Lower lobe of right lung (tissue), 2 donors: ENCODE measurements around the gene IPO11. TPM values are rescaled to one million over a fixed set of nuclear protein-coding genes. Genes with fewer than 3 reads are reported as not detected.

Experiments used
- ATAC-seq, 2 donors: fragments of 200-7000 bp; cut with Tn5 transposase; one replicate each; pipeline ENCODE4 v1.9.1; 2020 to 2022; ENCODE audit warnings: mild to moderate bottlenecking in 2 of 2, moderate library complexity in 2 of 2
- DNase-seq: peaks from one replicate; pipeline ENCODE4 v3.0.0-alpha.2; 2020
- H3K27ac ChIP-seq: fragments of 200-600 bp; one replicate; pipeline ENCODE4 v1.8.0; 2022
- H3K27me3 ChIP-seq: fragments of 200-600 bp; one replicate; pipeline ENCODE4 v1.8.0; 2022; ENCODE audit warnings: low read depth
- H3K36me3 ChIP-seq: fragments of 200-600 bp; one replicate; pipeline ENCODE4 v1.8.0; 2022; ENCODE audit warnings: mild to moderate bottlenecking
- H3K4me1 ChIP-seq: fragments of 200-600 bp; one replicate; pipeline ENCODE4 v1.8.0; 2022
- H3K4me3 ChIP-seq: fragments of 200-600 bp; one replicate; pipeline ENCODE4 v1.8.0; 2022; ENCODE audit warnings: mild to moderate bottlenecking
- H3K9me3 ChIP-seq: fragments of 200-600 bp; one replicate; pipeline ENCODE4 v1.8.0; 2022
- intact Hi-C: fragments of 100-400 bp; cut with DNase I; formaldehyde crosslinking; loops from one replicate; pipeline ENCODE4 v1.11.0; 2022
- total RNA-seq: library from RNA; stranded (reverse); fragmentation: NEBNext Ultra II Directional; extraction: Animal tissue kit (Norgen Biotek cat#: 25700); gene quantifications from one replicate; pipeline ENCODE4 v1.2.1, GENCODE V29; 2021
- TF ChIP-seq, protein P1 (sequence below): fragments of 200-600 bp; IDR thresholded peaks from one replicate; pipeline ENCODE4 v1.8.0; 2022; ENCODE audit warnings: antibody characterized with exemption, mild to moderate bottlenecking
- donor health status: DM: no; HTN: yes; CAD: no; lungs with severe emphysema.

The IPO11 gene
- total RNA-seq, 1 donor from 2014 or later = 30.4 TPM

DNA sequence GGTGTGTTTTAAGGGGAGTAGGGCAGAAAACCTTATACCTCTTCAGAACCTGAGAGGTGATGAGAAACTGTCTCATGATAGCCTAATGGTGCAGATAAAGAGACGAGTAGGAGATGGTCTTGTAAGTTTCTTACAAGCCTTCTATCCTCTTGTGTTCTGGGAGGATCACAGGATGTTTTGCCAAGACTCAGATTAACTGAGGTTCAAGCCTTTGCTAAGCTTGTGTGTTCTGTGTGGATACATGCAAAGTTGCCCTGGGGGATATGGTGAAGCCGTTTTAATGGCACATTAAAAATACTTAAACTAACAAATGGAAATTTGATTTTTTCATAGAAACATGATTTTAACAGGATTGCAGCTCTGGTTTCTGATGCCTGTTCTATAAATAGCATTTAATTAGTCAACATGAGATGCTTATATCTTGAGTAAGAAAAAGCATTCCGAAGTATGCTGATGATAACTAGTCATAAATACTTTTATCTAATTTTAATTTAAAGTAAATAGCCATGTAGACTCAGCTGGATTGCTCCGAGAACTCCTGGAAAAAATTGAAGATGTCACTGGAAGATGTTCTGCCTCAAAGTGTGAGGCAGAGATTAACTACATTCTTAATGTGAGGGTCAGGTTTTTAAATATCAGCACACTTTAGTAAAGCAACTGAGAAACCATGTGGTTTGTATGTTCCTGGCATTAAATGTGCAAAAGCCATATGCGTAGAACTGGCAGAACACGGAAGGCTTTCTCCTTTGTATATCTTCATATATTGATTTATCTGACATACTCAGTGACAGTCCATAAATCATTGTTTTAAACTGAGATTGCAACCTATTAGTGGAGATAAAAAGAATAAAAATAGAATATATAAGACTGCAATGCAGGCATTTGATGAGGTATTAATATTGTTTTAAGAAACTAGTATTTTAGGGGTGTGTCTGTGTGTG lies 53.7 kb downstream of the IPO11 start:
- intact Hi-C loops = no loop called here
- no peaks in the 10 kb centered on the region for H3K9me3 ChIP-seq

DNA sequence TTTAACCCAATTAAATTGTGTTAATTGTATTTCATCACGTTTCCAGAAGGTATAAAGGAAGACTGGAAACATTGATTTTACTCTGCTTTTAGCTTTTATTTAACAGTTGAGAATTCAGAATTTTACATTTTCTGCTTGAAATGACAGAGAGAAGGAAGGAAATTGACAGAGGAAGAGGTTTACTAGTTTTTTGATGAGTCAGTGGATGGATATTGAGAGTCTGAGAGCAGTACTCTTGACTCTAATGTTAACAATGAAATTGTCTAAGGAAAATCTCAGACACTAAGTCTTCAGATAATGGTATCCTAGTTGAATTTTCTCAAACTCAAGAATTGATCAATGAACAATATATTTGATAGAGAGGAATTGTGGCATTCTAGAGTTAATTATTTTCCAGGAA lies 60.6 kb downstream of the IPO11 start:
- no peak for ATAC-seq
- H3K27ac ChIP-seq = no peak overlapping the region
- no peaks in the 10 kb centered on the region for H3K27me3 ChIP-seq
- peaks cover 25% of the 10 kb centered on the region for H3K36me3 ChIP-seq
- no peak for DNase-seq
- intact Hi-C loops = no loop called here
- no peaks in the 10 kb centered on the region for H3K9me3 ChIP-seq
- TF ChIP-seq, protein P1, sequence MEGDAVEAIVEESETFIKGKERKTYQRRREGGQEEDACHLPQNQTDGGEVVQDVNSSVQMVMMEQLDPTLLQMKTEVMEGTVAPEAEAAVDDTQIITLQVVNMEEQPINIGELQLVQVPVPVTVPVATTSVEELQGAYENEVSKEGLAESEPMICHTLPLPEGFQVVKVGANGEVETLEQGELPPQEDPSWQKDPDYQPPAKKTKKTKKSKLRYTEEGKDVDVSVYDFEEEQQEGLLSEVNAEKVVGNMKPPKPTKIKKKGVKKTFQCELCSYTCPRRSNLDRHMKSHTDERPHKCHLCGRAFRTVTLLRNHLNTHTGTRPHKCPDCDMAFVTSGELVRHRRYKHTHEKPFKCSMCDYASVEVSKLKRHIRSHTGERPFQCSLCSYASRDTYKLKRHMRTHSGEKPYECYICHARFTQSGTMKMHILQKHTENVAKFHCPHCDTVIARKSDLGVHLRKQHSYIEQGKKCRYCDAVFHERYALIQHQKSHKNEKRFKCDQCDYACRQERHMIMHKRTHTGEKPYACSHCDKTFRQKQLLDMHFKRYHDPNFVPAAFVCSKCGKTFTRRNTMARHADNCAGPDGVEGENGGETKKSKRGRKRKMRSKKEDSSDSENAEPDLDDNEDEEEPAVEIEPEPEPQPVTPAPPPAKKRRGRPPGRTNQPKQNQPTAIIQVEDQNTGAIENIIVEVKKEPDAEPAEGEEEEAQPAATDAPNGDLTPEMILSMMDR = no peak
- no peaks in the 10 kb centered on the region for H3K4me1 ChIP-seq
- H3K4me3 ChIP-seq = no peak overlapping the region

More for the DNA sequence above, 53.7 kb downstream of the IPO11 start:
- TF ChIP-seq, protein P1 = no peak
- Histone ChIP-seq H3K36me3 (peaks cover 28% of the 10 kb centered on the region), H3K27ac (no peak overlapping the region), H3K27me3 (no peaks in the 10 kb centered on the region), H3K4me1 (no peaks in the 10 kb centered on the region), H3K4me3 (no peak overlapping the region)
- ATAC-seq (no peak), DNase-seq (no peak)

DNA sequence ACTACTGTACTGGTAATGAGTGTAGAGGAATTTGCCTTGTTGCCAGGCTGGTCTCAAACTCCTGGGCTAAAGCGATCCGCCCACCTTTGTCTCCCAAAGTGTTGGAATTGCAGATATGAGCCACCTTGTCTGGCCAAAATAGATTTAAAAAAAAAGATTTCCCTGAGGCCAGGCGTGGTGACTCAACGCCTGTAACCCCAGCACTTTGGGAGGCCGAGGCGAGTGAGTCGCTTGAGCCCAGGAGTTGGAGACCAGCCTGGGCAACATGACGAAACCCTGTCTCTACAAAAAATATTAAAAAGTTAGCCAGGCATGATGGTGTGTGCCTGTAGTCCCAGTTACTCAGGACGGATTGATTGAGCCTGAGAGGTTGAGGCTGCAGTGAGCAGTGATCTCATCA lies 62.5 kb downstream of the IPO11 start:
- H3K4me1 ChIP-seq = no peaks in the 10 kb centered on the region
- H3K27me3 ChIP-seq = no peaks in the 10 kb centered on the region
- no peaks in the 10 kb centered on the region for H3K9me3 ChIP-seq
- ATAC-seq (no peak), DNase-seq (no peak)
- intact Hi-C loops = no loop called here
- TF ChIP-seq, protein P1 = no peak
- H3K27ac ChIP-seq = no peak overlapping the region
- peaks cover 12% of the 10 kb centered on the region for H3K36me3 ChIP-seq
- H3K4me3 ChIP-seq = no peak overlapping the region

DNA sequence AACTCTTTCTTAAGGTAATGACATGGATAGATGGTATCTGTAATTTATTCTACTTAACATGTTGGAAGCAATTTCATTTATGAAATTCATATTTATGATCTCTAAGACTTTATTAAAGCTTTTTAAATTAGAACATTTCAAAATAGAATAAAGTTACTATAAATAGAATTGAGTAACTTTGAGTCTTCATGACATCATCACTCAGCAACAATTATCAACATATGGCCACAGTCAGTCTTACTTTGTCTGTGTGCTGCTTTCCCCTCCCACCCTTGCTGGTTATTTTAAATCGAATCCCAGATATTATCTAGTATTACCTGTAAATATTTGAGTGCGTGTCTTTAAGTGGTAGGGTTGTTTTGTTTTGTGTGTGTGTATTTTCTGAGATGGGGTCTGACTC lies 65.2 kb downstream of the IPO11 start:
- intact Hi-C loops = no loop called here
- Histone ChIP-seq H3K36me3 (peaks cover 12% of the 10 kb centered on the region), H3K4me1 (no peaks in the 10 kb centered on the region), H3K27ac (no peak overlapping the region), H3K9me3 (no peaks in the 10 kb centered on the region), H3K4me3 (no peak overlapping the region), H3K27me3 (no peaks in the 10 kb centered on the region)
- ATAC-seq (no peak), DNase-seq (no peak)
- TF ChIP-seq, protein P1 = no peak

DNA sequence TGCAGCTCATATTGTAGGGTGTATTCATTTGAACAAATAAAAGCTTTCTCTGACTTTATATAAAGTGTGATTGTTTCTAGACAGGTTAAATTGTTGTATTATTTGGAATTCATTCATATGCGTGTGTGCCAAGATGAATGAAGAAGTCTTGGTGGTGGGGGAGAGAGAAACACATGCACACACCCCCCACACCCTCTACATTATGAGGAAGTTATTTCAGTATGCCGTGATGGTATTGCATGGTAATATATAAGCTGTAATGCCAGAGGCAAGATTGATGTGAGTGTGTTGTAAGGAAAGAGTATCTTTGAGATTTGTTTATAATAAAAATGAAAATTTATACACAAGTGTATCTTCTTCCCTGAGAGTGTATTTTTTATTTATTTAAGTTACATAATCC lies 71.0 kb downstream of the IPO11 start:
- DNase-seq = no peak
- no peak for ATAC-seq
- Histone ChIP-seq H3K36me3 (peaks cover 19% of the 10 kb centered on the region), H3K4me3 (no peak overlapping the region), H3K27me3 (no peaks in the 10 kb centered on the region), H3K27ac (no peak overlapping the region), H3K4me1 (no peaks in the 10 kb centered on the region), H3K9me3 (no peaks in the 10 kb centered on the region)
- intact Hi-C loops = no loop called here
- TF ChIP-seq, protein P1 = no peak
